ENCODE results near the gene PDE6C. TPM values are rescaled to one million over a fixed set of nuclear protein-coding genes. Genes with fewer than 3 reads are reported as not detected.

PDE6C gene
- total RNA-seq, 4 donors from 2014 or later: not detected

- intact Hi-C loops (cut with DNase I): no loop called here
- H3K36me3 ChIP-seq: no peaks in the 10 kb centered on the region
- no peaks in the 10 kb centered on the region for H3K9me3 ChIP-seq
- peaks cover 3 to 15% (median 9%) of the 10 kb centered on the region in 3 donors for H3K4me1 ChIP-seq
- DNase-seq: no peak
- no peak for TF ChIP-seq POLR2A (IDR thresholded peaks at IDR 0.05)
- TF ChIP-seq CTCF (IDR thresholded peaks at IDR 0.05): no peak
- WGBS, 2 donors: 77 to 90% methylated on average over 5 of the region's 5 CpGs
- H3K4me3 ChIP-seq: no peak overlapping the region
- no peak overlapping the region for H3K27ac ChIP-seq
- peaks cover 0 to 45% (median 7%) of the 10 kb centered on the region in 4 donors for H3K27me3 ChIP-seq
Observed at GRCh38 chr10:93598157-93598556, 14.2 kb upstream of the PDE6C start.

- no peak for TF ChIP-seq POLR2A (IDR thresholded peaks at IDR 0.05)
- no peak for TF ChIP-seq CTCF (IDR thresholded peaks at IDR 0.05)
- peaks cover 0 to 57% (median 7%) of the 10 kb centered on the region in 4 donors for H3K27me3 ChIP-seq
- peaks cover 3 to 15% (median 9%) of the 10 kb centered on the region in 3 donors for H3K4me1 ChIP-seq
- no peak overlapping the region for H3K27ac ChIP-seq
- H3K36me3 ChIP-seq: no peaks in the 10 kb centered on the region
- no peak overlapping the region for H3K4me3 ChIP-seq
- H3K9me3 ChIP-seq: no peaks in the 10 kb centered on the region
- no peak for DNase-seq
- 44 to 57% methylated on average over 1 of the region's 1 CpG for WGBS, 2 donors
- intact Hi-C loops (cut with DNase I): no loop called here
Observed at GRCh38 chr10:93599335-93599734, 13.0 kb upstream of the PDE6C start.

- Histone ChIP-seq H3K4me1 (peaks cover 3 to 15% (median 9%) of the 10 kb centered on the region in 3 donors), H3K9me3 (no peaks in the 10 kb centered on the region), H3K27me3 (peaks cover 0 to 61% (median 7%) of the 10 kb centered on the region in 4 donors), H3K27ac (no peak overlapping the region), H3K36me3 (no peaks in the 10 kb centered on the region), H3K4me3 (no peak overlapping the region)
- 93 to 95% methylated on average over 2 to 3 of the region's 4 CpGs for WGBS, 2 donors
- DNase-seq: no peak
- TF ChIP-seq POLR2A (IDR thresholded peaks at IDR 0.05): no peak
- no peak for TF ChIP-seq CTCF (IDR thresholded peaks at IDR 0.05)
- intact Hi-C loops (cut with DNase I): no loop called here
Observed at GRCh38 chr10:93599778-93600177, 12.6 kb upstream of the PDE6C start.

GRCh38 chr10:93600446-93601145 is 11.7 kb upstream of the PDE6C start:
- no peaks in the 10 kb centered on the region for H3K36me3 ChIP-seq
- H3K9me3 ChIP-seq: no peaks in the 10 kb centered on the region
- H3K27ac ChIP-seq: no peak overlapping the region
- WGBS, 2 donors: 30 to 47% methylated on average over 10 to 16 of the region's 60 CpGs
- TF ChIP-seq POLR2A (IDR thresholded peaks at IDR 0.05) (no peak), CTCF (IDR thresholded peaks at IDR 0.05) (no peak)
- peaks cover 0 to 69% (median 7%) of the 10 kb centered on the region in 4 donors for H3K27me3 ChIP-seq
- DNase-seq: no peak
- H3K4me3 ChIP-seq: peak overlapping the region; percentile 12 to 59 (median 30)
- intact Hi-C loops (cut with DNase I): no loop called here
- peaks cover 3 to 15% (median 9%) of the 10 kb centered on the region in 3 donors for H3K4me1 ChIP-seq

GRCh38 chr10:93601146-93601773 is 11.1 kb upstream of the PDE6C start, which contains the start of gene RBP4:
RBP4 (minus strand) TSS chr10:93601235; CDS start chr10:93601028, 207 bp downstream.
- 3 to 25% methylated on average over 3 to 5 of the region's 63 CpGs for WGBS, 2 donors
- no peak for TF ChIP-seq POLR2A (IDR thresholded peaks at IDR 0.05)
- no peak for TF ChIP-seq CTCF (IDR thresholded peaks at IDR 0.05)
- H3K4me1 ChIP-seq: peaks cover 3 to 15% (median 9%) of the 10 kb centered on the region in 3 donors

More at GRCh38 chr10:93601146-93601773, 11.1 kb upstream of the PDE6C start, which contains the start of gene RBP4:
- H3K27ac ChIP-seq: no peak within 1 kb of the TSS
- intact Hi-C loops (cut with DNase I): no loop called here
- H3K27me3 ChIP-seq: peaks cover 0 to 72% (median 7%) of the 10 kb centered on the region in 4 donors
- H3K36me3 ChIP-seq: no peaks in the 10 kb centered on the region
- no peak for DNase-seq
- no peaks in the 10 kb centered on the region for H3K9me3 ChIP-seq
- H3K4me3 ChIP-seq: peak within 1 kb of the TSS; percentile 12 to 59 (median 30)

Measured in esophagus squamous epithelium (tissue), 5 donors.